Measurements from ENCODE around the gene MGA. TPM values are rescaled to one million over a fixed set of nuclear protein-coding genes. Genes with fewer than 3 reads are reported as not detected.

MGA gene
- total RNA-seq, 1 experiment from 2014 or later: 38.5 TPM

GRCh38 chr15:41789662-41790061 lies 129.5 kb downstream of the MGA start:
- Histone ChIP-seq H3F3A (ENCODE audit: insufficient read depth, low read depth) (no peaks in the 10 kb centered on the region), H3K27me3 (ENCODE audit: insufficient read depth, low read depth) (no peaks in the 10 kb centered on the region), H3K36me3 (ENCODE audit: low read depth) (no peaks in the 10 kb centered on the region), H3K4me1 (replicated peaks; ENCODE audit: insufficient read depth) (peaks cover 16% of the 10 kb centered on the region), H3K27ac (no peak overlapping the region), H4K20me1 (ENCODE audit: insufficient read depth) (no peaks in the 10 kb centered on the region), H3K9me2 (ENCODE audit: insufficient read depth) (no peaks in the 10 kb centered on the region), H3K4me2 (no peak overlapping the region), H3K9me3 (ENCODE audit: insufficient read depth, low read depth) (no peaks in the 10 kb centered on the region), H3K79me2 (ENCODE audit: low read depth) (no peaks in the 10 kb centered on the region), H3K4me3 (no peak overlapping the region), H2AFZ (no peak overlapping the region)
- BruUV-seq (replicated peaks): no TSS peak
- DNase-seq: no peak
- intact Hi-C loops (cut with micrococcal nuclease; ENCODE audit: unreplicated experiment): no loop called here
- POLR2A ChIA-PET (ENCODE audit: unreplicated experiment): no interaction called here
- CTCF ChIA-PET: no interaction called here
- TF ChIP-seq EZH2 (IDR thresholded peaks at IDR 0.05; ENCODE audit: low read depth): no peak
- TF ChIP-seq CTCF (conservative IDR thresholded peaks at IDR 0.05): no peak

- H3K27ac ChIP-seq: no peak overlapping the region
- H3K79me2 ChIP-seq (ENCODE audit: low read depth): no peaks in the 10 kb centered on the region
- DNase-seq: no peak
- H3K9me2 ChIP-seq (ENCODE audit: insufficient read depth): no peaks in the 10 kb centered on the region
- H3F3A ChIP-seq (ENCODE audit: insufficient read depth, low read depth): no peaks in the 10 kb centered on the region
- H3K27me3 ChIP-seq (ENCODE audit: insufficient read depth, low read depth): no peaks in the 10 kb centered on the region
- no TSS peak for BruUV-seq (replicated peaks)
- H3K36me3 ChIP-seq (ENCODE audit: low read depth): no peaks in the 10 kb centered on the region
- no peak for TF ChIP-seq CTCF (conservative IDR thresholded peaks at IDR 0.05)
- TF ChIP-seq EZH2 (IDR thresholded peaks at IDR 0.05; ENCODE audit: low read depth): no peak
- peak overlapping the region; percentile 24 for H3K4me2 ChIP-seq
- ChIA-PET CTCF (no interaction called here), POLR2A (ENCODE audit: unreplicated experiment) (no interaction called here)
- intact Hi-C loops (cut with micrococcal nuclease; ENCODE audit: unreplicated experiment): no loop called here
- no peak overlapping the region for H2AFZ ChIP-seq
- no peak overlapping the region for H3K4me3 ChIP-seq
- no peaks in the 10 kb centered on the region for H4K20me1 ChIP-seq (ENCODE audit: insufficient read depth)
- no peaks in the 10 kb centered on the region for H3K9me3 ChIP-seq (ENCODE audit: insufficient read depth, low read depth)
- peaks cover 16% of the 10 kb centered on the region for H3K4me1 ChIP-seq (replicated peaks; ENCODE audit: insufficient read depth)
These were observed 130.0 kb downstream of the MGA start for GRCh38 chr15:41790169-41790568.

DNA sequence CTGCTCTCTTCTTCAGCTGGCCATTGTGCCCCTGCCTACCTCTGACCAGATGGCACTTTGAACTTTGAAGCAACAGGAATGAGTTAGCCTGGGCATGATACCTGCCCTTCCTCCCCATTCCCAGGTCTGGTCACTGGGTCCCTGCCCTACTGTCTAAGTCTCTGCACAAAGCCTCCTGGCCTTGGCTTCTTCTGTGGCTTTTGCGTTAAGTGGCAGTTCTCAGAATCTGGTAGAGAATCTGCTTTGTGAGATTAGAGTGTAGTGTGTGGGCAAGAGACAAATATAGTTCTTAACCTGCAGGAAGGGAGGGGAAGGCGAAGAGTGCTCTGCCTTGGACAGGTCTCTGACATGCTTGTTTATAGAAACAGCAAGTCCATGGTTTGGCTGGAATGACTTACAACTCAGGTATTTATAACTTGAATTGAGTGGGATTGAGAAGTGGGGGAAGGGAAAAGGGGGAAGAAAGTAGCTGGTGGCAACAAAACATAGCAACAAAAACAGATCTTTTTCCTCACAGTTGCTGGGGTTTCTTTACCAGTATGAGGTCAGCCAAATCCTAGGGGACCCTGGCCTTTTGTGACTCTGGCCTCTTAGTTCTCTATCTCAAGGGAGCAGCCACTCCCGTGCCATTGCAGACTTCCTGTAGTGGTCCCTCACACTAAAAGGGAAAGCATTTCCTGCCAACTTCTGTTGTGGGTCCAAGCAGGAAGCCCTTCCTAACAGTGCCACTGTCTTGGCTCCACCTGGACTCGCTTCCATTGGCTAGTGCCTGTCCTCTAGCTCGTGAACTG lies 130.7 kb downstream of the MGA start:
- no peaks in the 10 kb centered on the region for H3K27me3 ChIP-seq (ENCODE audit: insufficient read depth, low read depth)
- H3K79me2 ChIP-seq (ENCODE audit: low read depth): no peaks in the 10 kb centered on the region
- H3K9me3 ChIP-seq (ENCODE audit: insufficient read depth, low read depth): no peaks in the 10 kb centered on the region
- 0 out of 2 replicates have a peak overlapping the region, but pooled peaks have one; percentile 43 for H3K27ac ChIP-seq
- H3K4me3 ChIP-seq: no peak overlapping the region
- peak; percentile 41 to 71 for DNase-seq
- H4K20me1 ChIP-seq (ENCODE audit: insufficient read depth): no peaks in the 10 kb centered on the region
- H3F3A ChIP-seq (ENCODE audit: insufficient read depth, low read depth): no peaks in the 10 kb centered on the region
- no peak overlapping the region for H2AFZ ChIP-seq
- no peaks in the 10 kb centered on the region for H3K36me3 ChIP-seq (ENCODE audit: low read depth)
- TF ChIP-seq CTCF (conservative IDR thresholded peaks at IDR 0.05) (no peak), EZH2 (IDR thresholded peaks at IDR 0.05; ENCODE audit: low read depth) (no peak)
- BruUV-seq (replicated peaks): no TSS peak
- CTCF ChIA-PET: no interaction called here
- H3K9me2 ChIP-seq (ENCODE audit: insufficient read depth): no peaks in the 10 kb centered on the region
- POLR2A ChIA-PET (ENCODE audit: unreplicated experiment): interaction anchor here (0.6 to 1.1 kb wide), 3 partner anchors 17 to 181 kb away, joined by 3 to 6 read pairs (median 5); partner anchors contain the start of genes EHD4 and MAPKBP1
- peak overlapping the region; percentile 24 for H3K4me2 ChIP-seq
- H3K4me1 ChIP-seq (replicated peaks; ENCODE audit: insufficient read depth): peaks cover 16% of the 10 kb centered on the region
- intact Hi-C loops (cut with micrococcal nuclease; ENCODE audit: unreplicated experiment): no loop called here
